Stomach (tissue), 9 donors: Measurements from ENCODE around the gene ARID3A. TPM values are rescaled to one million over a fixed set of nuclear protein-coding genes. Genes with fewer than 3 reads are reported as not detected.

Experiments used
- DNase-seq, 2 donors: peaks; one replicate each; pipeline versions ENCODE4 v3.0.0 to v3.0.0-alpha.2; 2013 to 2019
- H3K27ac ChIP-seq, 5 donors: fragments of 200-600 bp in 4 of 5; sonication (generic) in 4 of 5; one replicate each; pipeline ENCODE4 v1.5.1; 2013 to 2019; ENCODE audit warnings: mild to moderate bottlenecking in 1 of 5, moderate library complexity in 1 of 5
- H3K27me3 ChIP-seq, 3 donors: fragments of 200-600 bp; sonication (generic); one replicate each; pipeline ENCODE4 v1.5.1; 2017 to 2019; ENCODE audit warnings: mixed run types in 1 of 3
- H3K36me3 ChIP-seq, 4 donors: fragments of 200-600 bp; sonication (generic); 1 replicate in 3 of 4; 2 replicates in 1 of 4; pipeline ENCODE4 v1.5.1; 2016 to 2019
- H3K4me1 ChIP-seq, 4 donors: fragments of 200-600 bp; sonication (generic); one replicate each; pipeline ENCODE4 v1.5.1; 2016 to 2019
- H3K4me3 ChIP-seq, 4 donors: fragments of 200-600 bp; sonication (generic) in 3 of 4; one replicate each; pipeline ENCODE4 v1.5.1; 2016 to 2019; ENCODE audit warnings: mild to moderate bottlenecking in 1 of 4
- H3K9me3 ChIP-seq, 4 donors: fragments of 200-600 bp; sonication (generic); one replicate each; pipeline ENCODE4 v1.5.1; 2016 to 2019
- EP300 ChIP-seq: sonication (generic); formaldehyde crosslinking; IDR thresholded peaks from one replicate; pipeline ENCODE4 v1.6.1; 2017; ENCODE audit warnings: antibody characterized with exemption
- POLR2A ChIP-seq, 4 donors: fragments of 450-650 bp; IDR thresholded peaks; one replicate each; pipeline ENCODE4 v1.6.1; 2016; ENCODE audit warnings: antibody characterized with exemption in 4 of 4, control low read depth in 2 of 4, mild to moderate bottlenecking in 1 of 4, moderate library complexity in 1 of 4
- POLR2AphosphoS5 ChIP-seq, 3 donors: sonication (generic); formaldehyde crosslinking; IDR thresholded peaks; one replicate each; pipeline ENCODE4 v1.6.1; 2016; ENCODE audit warnings: antibody characterized with exemption in 3 of 3
- WGBS, 5 donors: extraction: QIAGEN DNeasy Blood & Tissue Kit in 3 of 5; methylation state at CpG; one replicate each; pipeline versions ENCODE4 v1.1.5 to v1.1.7; 2013 to 2018; 5-methylcytosine and 5-hydroxymethylcytosine counted together
- intact Hi-C: fragments of 100-400 bp; cut with DNase I; formaldehyde crosslinking; loops from one replicate; pipeline ENCODE4 v1.15.1; 2023; ENCODE audit warnings: low total_unique reads
- polyA plus RNA-seq, 3 donors: library from polyadenylated mRNA; stranded (reverse); fragments of 200-250 nt; gene quantifications; one replicate each; pipeline ENCODE4 v1.2.3, GENCODE V29; 2013
- total RNA-seq, 5 donors: library from RNA; depleted of rRNA; stranded (reverse); fragments of >200 nt; gene quantifications; one replicate each; pipeline versions ENCODE4 v1.1.0 to v1.2.3, GENCODE V29; 2014 to 2016
- TF ChIP-seq, protein P1 (sequence below), 7 experiments: fragments of 450-650 bp in 4 of 7; fragments of 200-600 bp in 3 of 7; sonication (generic) in 3 of 7; IDR thresholded peaks; one replicate each; pipeline ENCODE4 v1.5.1; 2016 to 2019; ENCODE audit warnings: antibody characterized with exemption in 7 of 7, control low read depth in 2 of 7, mild to moderate bottlenecking in 1 of 7
- donor health status: healthy with polysubstance abuse.
- donor health status: Bipolar disorder and iron deficiency.
- donor health status: healthy.

ARID3A gene
- total and polyA plus RNA-seq, 8 donors = 1.1 to 23.5 (median 2.1) TPM; not detected in 1

DNA sequence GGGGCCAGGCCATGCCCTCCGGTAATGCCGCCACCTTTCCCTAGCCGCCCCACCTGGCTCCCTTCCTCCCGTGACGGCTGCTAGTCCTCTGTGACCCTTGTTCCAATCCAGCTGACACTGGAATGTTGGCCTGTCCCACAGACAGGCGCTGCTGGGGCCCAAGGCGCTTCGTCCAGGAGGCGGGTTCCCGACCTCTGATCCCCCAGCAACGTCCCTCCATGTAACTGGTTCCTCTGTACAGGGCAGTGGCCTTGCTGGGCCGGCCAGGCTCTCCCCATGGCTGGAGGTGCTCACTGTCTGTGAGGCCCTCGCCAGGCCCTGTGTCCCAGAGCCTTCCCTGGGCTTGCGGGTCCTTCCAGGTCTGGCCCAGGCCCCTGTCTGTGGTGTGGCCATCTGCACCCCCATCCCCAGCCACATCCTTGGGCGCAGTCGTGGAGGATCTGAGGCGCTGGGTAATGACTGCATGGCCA lies 67.6 kb downstream of the ARID3A start:
- no peak for DNase-seq
- TF ChIP-seq POLR2AphosphoS5 (IDR thresholded peaks at IDR 0.05) = no peak
- TF ChIP-seq POLR2A (IDR thresholded peaks at IDR 0.05) = no peak
- TF ChIP-seq EP300 = no peak
- TF ChIP-seq, protein P1, sequence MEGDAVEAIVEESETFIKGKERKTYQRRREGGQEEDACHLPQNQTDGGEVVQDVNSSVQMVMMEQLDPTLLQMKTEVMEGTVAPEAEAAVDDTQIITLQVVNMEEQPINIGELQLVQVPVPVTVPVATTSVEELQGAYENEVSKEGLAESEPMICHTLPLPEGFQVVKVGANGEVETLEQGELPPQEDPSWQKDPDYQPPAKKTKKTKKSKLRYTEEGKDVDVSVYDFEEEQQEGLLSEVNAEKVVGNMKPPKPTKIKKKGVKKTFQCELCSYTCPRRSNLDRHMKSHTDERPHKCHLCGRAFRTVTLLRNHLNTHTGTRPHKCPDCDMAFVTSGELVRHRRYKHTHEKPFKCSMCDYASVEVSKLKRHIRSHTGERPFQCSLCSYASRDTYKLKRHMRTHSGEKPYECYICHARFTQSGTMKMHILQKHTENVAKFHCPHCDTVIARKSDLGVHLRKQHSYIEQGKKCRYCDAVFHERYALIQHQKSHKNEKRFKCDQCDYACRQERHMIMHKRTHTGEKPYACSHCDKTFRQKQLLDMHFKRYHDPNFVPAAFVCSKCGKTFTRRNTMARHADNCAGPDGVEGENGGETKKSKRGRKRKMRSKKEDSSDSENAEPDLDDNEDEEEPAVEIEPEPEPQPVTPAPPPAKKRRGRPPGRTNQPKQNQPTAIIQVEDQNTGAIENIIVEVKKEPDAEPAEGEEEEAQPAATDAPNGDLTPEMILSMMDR (IDR thresholded peaks at IDR 0.05) = no peak
- intact Hi-C loops = no loop called here
- Histone ChIP-seq H3K4me3 (no peak overlapping the region), H3K27me3 (peaks cover 4 to 40% (median 32%) of the 10 kb centered on the region in 3 donors), H3K4me1 (peaks cover 11 to 35% (median 20%) of the 10 kb centered on the region in 4 donors), H3K9me3 (no peaks in the 10 kb centered on the region), H3K27ac (no peak overlapping the region), H3K36me3 (peaks cover 39 to 60% (median 56%) of the 10 kb centered on the region in 4 donors)
- 90 to 95% (median 93%) methylated on average over 11 to 17 of the region's 17 CpGs for WGBS, 5 donors

GRCh38 chr19:993831-994393 lies 68.1 kb downstream of the ARID3A start:
- no peaks in the 10 kb centered on the region for H3K9me3 ChIP-seq
- intact Hi-C loops = no loop called here
- no peak overlapping the region for H3K27ac ChIP-seq
- H3K4me3 ChIP-seq = no peak overlapping the region
- H3K4me1 ChIP-seq = peaks cover 11 to 35% (median 20%) of the 10 kb centered on the region in 4 donors
- TF ChIP-seq POLR2AphosphoS5 (IDR thresholded peaks at IDR 0.05) = no peak
- TF ChIP-seq, protein P1 (IDR thresholded peaks at IDR 0.05) = no peak
- TF ChIP-seq POLR2A (IDR thresholded peaks at IDR 0.05) = no peak
- TF ChIP-seq EP300 = no peak
- WGBS, 5 donors = 80 to 92% (median 89%) methylated on average over 17 to 43 of the region's 43 CpGs
- peaks cover 7 to 45% (median 37%) of the 10 kb centered on the region in 3 donors for H3K27me3 ChIP-seq
- H3K36me3 ChIP-seq = peaks cover 39 to 55% (median 52%) of the 10 kb centered on the region in 4 donors
- DNase-seq = no peak

DNA sequence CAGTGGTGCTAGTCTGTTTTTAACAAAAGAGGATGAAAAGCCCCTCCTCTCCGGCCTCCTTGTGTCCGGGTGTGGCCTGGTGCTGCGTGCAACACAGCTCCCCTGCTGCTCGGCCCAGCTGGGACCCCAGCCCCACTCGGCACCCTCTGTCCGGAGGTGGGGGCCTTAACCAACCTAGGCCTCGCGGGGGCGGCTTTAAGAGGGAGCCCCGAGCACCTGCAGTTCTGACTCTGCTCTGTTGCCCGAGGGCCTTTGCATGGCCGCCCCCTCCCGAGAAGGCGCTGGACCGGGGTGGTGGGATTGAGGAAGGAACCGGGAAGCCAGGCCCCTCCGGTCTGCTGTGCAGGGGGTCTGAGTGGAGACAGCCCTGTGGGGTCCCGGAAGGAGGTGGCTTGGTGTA lies 68.7 kb downstream of the ARID3A start:
- WGBS, 5 donors = 92 to 96% (median 95%) methylated on average over 18 of the region's 18 CpGs
- no peaks in the 10 kb centered on the region for H3K9me3 ChIP-seq
- no peak overlapping the region for H3K4me3 ChIP-seq
- TF ChIP-seq, protein P1 (IDR thresholded peaks at IDR 0.05) = no peak
- no peak for TF ChIP-seq EP300
- TF ChIP-seq POLR2A (IDR thresholded peaks at IDR 0.05) = no peak
- no peak for TF ChIP-seq POLR2AphosphoS5 (IDR thresholded peaks at IDR 0.05)
- DNase-seq = no peak
- H3K27ac ChIP-seq = no peak overlapping the region
- H3K27me3 ChIP-seq = peaks cover 13 to 51% (median 43%) of the 10 kb centered on the region in 3 donors
- peaks cover 11 to 34% (median 20%) of the 10 kb centered on the region in 4 donors for H3K4me1 ChIP-seq
- intact Hi-C loops = no loop called here
- H3K36me3 ChIP-seq = peaks cover 35 to 50% (median 48%) of the 10 kb centered on the region in 4 donors

DNA sequence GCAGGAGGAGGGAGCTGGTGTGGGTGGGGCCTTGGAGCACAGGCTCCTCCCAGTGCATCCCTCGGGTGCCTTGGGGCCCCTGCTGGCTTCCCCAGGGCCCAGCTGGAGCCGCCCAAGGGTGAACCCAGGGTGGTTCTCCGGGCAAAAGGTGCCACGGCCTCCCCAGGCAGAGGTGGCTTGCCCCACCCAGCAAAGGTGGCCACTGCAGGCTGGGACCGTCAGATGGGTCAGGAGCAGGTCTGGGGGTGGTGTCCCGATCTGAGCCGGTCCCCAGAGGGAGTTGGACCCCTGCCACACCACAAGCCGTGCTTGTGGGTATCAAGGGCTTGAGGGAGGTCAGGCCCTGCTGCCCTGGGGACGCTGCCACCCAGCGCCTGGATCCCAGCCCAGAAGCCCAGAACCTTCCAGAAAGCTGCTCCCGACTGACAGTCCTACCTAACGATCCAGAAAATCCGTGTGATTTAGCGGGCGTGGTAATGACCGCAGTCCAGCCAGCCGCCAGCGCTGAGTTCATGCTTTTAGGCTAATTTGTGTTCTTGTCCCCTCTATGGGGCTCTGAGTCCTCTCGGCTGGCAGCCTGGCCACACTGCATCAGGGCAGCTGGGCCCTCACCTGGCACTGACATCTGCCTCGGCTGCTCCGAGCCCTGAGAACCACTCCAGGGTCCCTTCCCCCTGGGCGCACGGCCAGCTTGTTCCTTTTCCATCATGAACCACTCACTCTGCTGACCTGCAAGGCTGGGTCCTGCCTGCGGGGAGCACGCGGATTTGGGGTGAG lies 69.4 kb downstream of the ARID3A start:
- DNase-seq = no peak
- 44 to 62% (median 49%) methylated on average over 16 to 26 of the region's 26 CpGs for WGBS, 5 donors
- peaks cover 14 to 30% (median 24%) of the 10 kb centered on the region in 4 donors for H3K4me1 ChIP-seq
- H3K4me3 ChIP-seq = no peak overlapping the region
- no peak overlapping the region for H3K27ac ChIP-seq
- H3K9me3 ChIP-seq = no peaks in the 10 kb centered on the region
- no peak for TF ChIP-seq POLR2AphosphoS5 (IDR thresholded peaks at IDR 0.05)
- TF ChIP-seq, protein P1 (IDR thresholded peaks at IDR 0.05) = no peak
- no peak for TF ChIP-seq EP300
- TF ChIP-seq POLR2A (IDR thresholded peaks at IDR 0.05) = no peak
- intact Hi-C loops = no loop called here
- H3K36me3 ChIP-seq = peaks cover 27 to 43% (median 40%) of the 10 kb centered on the region in 4 donors
- peaks cover 15 to 58% (median 51%) of the 10 kb centered on the region in 3 donors for H3K27me3 ChIP-seq
